Neural cell (in vitro differentiated cells): ENCODE measurements around the gene DHX38. TPM values are rescaled to one million over a fixed set of nuclear protein-coding genes. Genes with fewer than 3 reads are reported as not detected.

Source experiments
- H2AFZ ChIP-seq: fragments of 200-600, 300-800 bp; sonication (generic), shearing (Covaris generic); 2 replicates; pipeline ENCODE4 v1.6.0; 2014; ENCODE audit warnings: low read depth, mild to moderate bottlenecking, antibody characterized with exemption, low read length, moderate library complexity
- H3F3A ChIP-seq: fragments of 200-600 bp; shearing (Covaris generic); 2 replicates; pipeline ENCODE4 v1.6.1; 2016; ENCODE audit warnings: mild to moderate bottlenecking, moderate library complexity, mixed read lengths, antibody characterized with exemption, low read length; ENCODE audit not compliant: insufficient read depth, poor library complexity, severe bottlenecking
- H3K27ac ChIP-seq: fragments of 200-600, 300-800 bp; sonication (generic), shearing (Covaris generic); 2 replicates; pipeline ENCODE4 v1.5.1; 2014; ENCODE audit warnings: mild to moderate bottlenecking, low read length, moderate library complexity
- H3K27me3 ChIP-seq: fragments of 300-800, 200-600 bp; sonication (generic), shearing (Covaris generic); 2 replicates; pipeline ENCODE4 v1.6.0; 2014; ENCODE audit warnings: mild to moderate bottlenecking, low read depth, low read length, moderate library complexity; ENCODE audit not compliant: insufficient read depth
- H3K36me3 ChIP-seq: fragments of 300-800, 200-600 bp; sonication (generic), shearing (Covaris generic); 2 replicates; pipeline ENCODE4 v1.5.1; 2014; ENCODE audit warnings: mild to moderate bottlenecking, antibody characterized with exemption, low read length, moderate library complexity; ENCODE audit not compliant: insufficient read depth
- H3K4me2 ChIP-seq: fragments of 300-800, 200-600 bp; sonication (generic), shearing (Covaris generic); 2 replicates; pipeline ENCODE4 v1.6.0; 2014; ENCODE audit warnings: mild to moderate bottlenecking, low read length
- H3K4me3 ChIP-seq: fragments of 300-800, 200-600 bp; sonication (generic), shearing (Covaris generic); 2 replicates; pipeline ENCODE4 v1.5.1; 2014; ENCODE audit warnings: mild to moderate bottlenecking, low read length, moderate library complexity
- H3K79me2 ChIP-seq: fragments of 200-600 bp; shearing (Covaris generic); replicated peaks from 2 replicates; pipeline ENCODE4 v1.6.0; 2014; ENCODE audit warnings: mild to moderate bottlenecking, low read length, moderate library complexity; ENCODE audit not compliant: insufficient read depth
- H3K9ac ChIP-seq: fragments of 300-800, 200-600 bp; sonication (generic), shearing (Covaris generic); 2 replicates; pipeline ENCODE4 v1.6.1; 2016; ENCODE audit warnings: mild to moderate bottlenecking, low read length, mixed read lengths
- H3K9me2 ChIP-seq: fragments of 200-600 bp; shearing (Covaris generic); 2 replicates; pipeline ENCODE4 v1.6.1; 2016; ENCODE audit warnings: mild to moderate bottlenecking, low read length, mixed read lengths; ENCODE audit not compliant: insufficient read depth
- H3K9me3 ChIP-seq: fragments of 200-600, 300-800 bp; sonication (generic), shearing (Covaris generic); 2 replicates; pipeline ENCODE4 v1.6.1; 2016; ENCODE audit warnings: mild to moderate bottlenecking, mixed run types, low read length, moderate library complexity, mixed read lengths
- H4K20me1 ChIP-seq: fragments of 200-600 bp; shearing (Covaris generic); 2 replicates; pipeline ENCODE4 v1.6.1; 2016; ENCODE audit warnings: mild to moderate bottlenecking, mixed run types; ENCODE audit not compliant: insufficient read depth
- CTCF ChIP-seq: fragments of 450-650 bp; IDR thresholded peaks from 2 replicates; pipeline ENCODE4 v1.5.1; 2014; ENCODE audit warnings: antibody characterized with exemption, mild to moderate bottlenecking, moderate library complexity; ENCODE audit not compliant: poor library complexity, severe bottlenecking
- EP300 ChIP-seq: fragments of 450-650 bp; conservative IDR thresholded peaks from 2 replicates; pipeline ENCODE4 v1.6.1; 2014; ENCODE audit warnings: antibody characterized with exemption, mild to moderate bottlenecking, moderate library complexity; ENCODE audit not compliant: poor library complexity, severe bottlenecking
- EZH2 ChIP-seq: fragments of 200-600, 300-800 bp; shearing (Covaris generic), sonication (generic); IDR thresholded peaks from 2 replicates; pipeline ENCODE4 v1.6.1; 2014; ENCODE audit warnings: antibody characterized with exemption, low read length, borderline replicate concordance, mild to moderate bottlenecking; ENCODE audit not compliant: insufficient read depth, poor library complexity, severe bottlenecking
- MXI1 ChIP-seq: fragments of 450-650 bp; conservative IDR thresholded peaks from 2 replicates; pipeline ENCODE4 v1.6.1; 2014; ENCODE audit warnings: antibody characterized with exemption, mild to moderate bottlenecking; ENCODE audit not compliant: poor library complexity, severe bottlenecking
- POLR2AphosphoS5 ChIP-seq: IDR thresholded peaks from 2 replicates; pipeline ENCODE4 v1.6.1; 2012
- RAD21 ChIP-seq: fragments of 450-650 bp; conservative IDR thresholded peaks from 2 replicates; pipeline ENCODE4 v1.6.1; 2014; ENCODE audit warnings: antibody characterized with exemption, mild to moderate bottlenecking, moderate library complexity
- REST ChIP-seq: IDR thresholded peaks from 2 replicates; pipeline ENCODE4 v1.6.1; 2012; ENCODE audit warnings: borderline replicate concordance
- SMC3 ChIP-seq: fragments of 450-650 bp; conservative IDR thresholded peaks from 2 replicates; pipeline ENCODE4 v1.6.1; 2014; ENCODE audit warnings: antibody characterized with exemption, mild to moderate bottlenecking, moderate library complexity; ENCODE audit not compliant: poor library complexity
- TAF1 ChIP-seq: IDR thresholded peaks from 2 replicates; pipeline ENCODE4 v1.6.1; 2012; ENCODE audit warnings: low read depth
- polyA plus RNA-seq: library from polyadenylated mRNA; depleted of rRNA; stranded (reverse); fragments of >200 nt; gene quantifications from 2 replicates; pipeline ENCODE4 v1.2.3, GENCODE V29; 2014

The DHX38 gene
- polyA plus RNA-seq, 1 donor from 2014 or later, result 48.0 TPM

- Histone ChIP-seq H3F3A (no peaks in the 10 kb centered on the region), H2AFZ (no peak overlapping the region), H3K4me3 (no peak overlapping the region), H3K9ac (no peak overlapping the region), H3K4me2 (no peak overlapping the region), H3K79me2 (no peaks in the 10 kb centered on the region), H3K9me2 (no peaks in the 10 kb centered on the region), H3K36me3 (no peaks in the 10 kb centered on the region), H4K20me1 (no peaks in the 10 kb centered on the region), H3K27ac (no peak overlapping the region), H3K27me3 (no peaks in the 10 kb centered on the region), H3K9me3 (no peaks in the 10 kb centered on the region)
- no peak for TF ChIP-seq SMC3
- no peak for TF ChIP-seq EP300
- no peak for TF ChIP-seq POLR2AphosphoS5
- no peak for TF ChIP-seq TAF1
- no peak for TF ChIP-seq RAD21
- TF ChIP-seq REST, result no peak
- TF ChIP-seq MXI1, result no peak
- TF ChIP-seq EZH2, result no peak
- TF ChIP-seq CTCF, result no peak
Measured at GRCh38 chr16:72085002-72085401, 8.6 kb upstream of the DHX38 start.

GRCh38 chr16:72091217-72091616, 2.4 kb upstream of the DHX38 start:
- Histone ChIP-seq H3K79me2 (peaks cover 43% of the 10 kb centered on the region), H3F3A (no peaks in the 10 kb centered on the region), H3K27ac (no peak overlapping the region), H4K20me1 (no peaks in the 10 kb centered on the region), H3K9ac (no peak overlapping the region), H3K36me3 (no peaks in the 10 kb centered on the region), H3K9me2 (no peaks in the 10 kb centered on the region), H3K27me3 (no peaks in the 10 kb centered on the region), H3K4me2 (no peak overlapping the region), H2AFZ (no peak overlapping the region), H3K4me3 (peak overlapping the region; percentile 80), H3K9me3 (no peaks in the 10 kb centered on the region)
- TF ChIP-seq EP300, result no peak
- TF ChIP-seq POLR2AphosphoS5, result no peak
- no peak for TF ChIP-seq RAD21
- TF ChIP-seq EZH2, result no peak
